SH-SY5Y (cell line): ENCODE measurements around the gene PRDM5.

Experiments used
- GATA2 ChIP-seq: IDR thresholded peaks from 2 replicates; pipeline ENCODE4 v1.6.1; 2011; ENCODE audit warnings: mild to moderate bottlenecking, low read depth, low read length
- GATA3 ChIP-seq: IDR thresholded peaks from 2 replicates; pipeline ENCODE4 v1.6.1; 2011; ENCODE audit warnings: low read depth, mild to moderate bottlenecking, low read length, moderate library complexity

- TF ChIP-seq GATA2 (no peak), GATA3 (no peak)
Measured at GRCh38 chr4:120902925-120903324, 19.6 kb downstream of the PRDM5 start.
